MCF 10A (cell line): ENCODE measurements around the gene CNOT10. TPM values are rescaled to one million over a fixed set of nuclear protein-coding genes. Genes with fewer than 3 reads are reported as not detected.
"Not testable (repeated sequence)": the region's sequence is repeated elsewhere in the genome, so short reads cannot be mapped to it uniquely, and the experiment has no call there.

Source experiments
- BruUV-seq: library from RNA; stranded (reverse); fragments of 400-500 nt; replicated peaks from 2 replicates; lab custom pipeline; 2021; lab: Mats Ljungman, UMichigan
- CTCF ChIA-PET: fragments of 300-600 bp; sonication (Branson Sonifier 250); formaldehyde crosslinking; extraction: SDS; loops from one replicate; lab custom pipeline; 2021; ENCODE audit warnings: antibody characterized with exemption, inconsistent platforms; lab: Yijun Ruan, JAX
- POLR2A ChIA-PET: fragments of 300-600, 350-650 bp; sonication (Branson Sonifier 250); formaldehyde crosslinking; extraction: SDS; loops from one replicate; lab custom pipeline; 2020; ENCODE audit warnings: antibody characterized with exemption, inconsistent platforms; lab: Yijun Ruan, JAX
- DNase-seq: peaks from one replicate; pipeline ENCODE4 v3.0.0-alpha.2; 2018; ENCODE audit not compliant: unreplicated experiment
- H3K27ac Mint-ChIP-seq: one replicate; pipeline ENCODE4 v1.8.0; 2022; ENCODE audit warnings: mild to moderate bottlenecking, low read depth, mixed read lengths; ENCODE audit not compliant: unreplicated experiment
- H3K27me3 Mint-ChIP-seq: one replicate; pipeline ENCODE4 v1.8.0; 2022; ENCODE audit warnings: mixed read lengths; ENCODE audit not compliant: insufficient read depth, unreplicated experiment
- H3K36me3 Mint-ChIP-seq: one replicate; pipeline ENCODE4 v1.8.0; 2022; ENCODE audit warnings: mild to moderate bottlenecking, moderate library complexity, mixed read lengths; ENCODE audit not compliant: insufficient read depth, unreplicated experiment
- H3K4me1 Mint-ChIP-seq: one replicate; pipeline ENCODE4 v1.8.0; 2022; ENCODE audit warnings: mixed read lengths; ENCODE audit not compliant: insufficient read depth, unreplicated experiment
- H3K4me3 Mint-ChIP-seq: one replicate; pipeline ENCODE4 v1.8.0; 2022; ENCODE audit warnings: mild to moderate bottlenecking, moderate library complexity, mixed read lengths; ENCODE audit not compliant: unreplicated experiment
- H3K9me3 Mint-ChIP-seq: one replicate; pipeline ENCODE4 v1.8.0; 2022; ENCODE audit warnings: mixed read lengths; ENCODE audit not compliant: unreplicated experiment
- CTCF ChIP-seq: fragments of 200-600 bp; IDR thresholded peaks from one replicate; pipeline ENCODE4 v1.8.0; 2022; ENCODE audit warnings: antibody characterized with exemption, mild to moderate bottlenecking; ENCODE audit not compliant: unreplicated experiment
- intact Hi-C: fragments of 100-400 bp; cut with micrococcal nuclease; formaldehyde crosslinking; loops from 2 replicates; pipeline ENCODE4 v1.14.1; 2022
- total RNA-seq: library from RNA; stranded (reverse); gene quantifications from 2 replicates; pipeline ENCODE4 v1.2.3, GENCODE V29; 2022

CNOT10 gene
- total RNA-seq, 1 experiment from 2014 or later, result 53.1 TPM

GRCh38 chr3:32780735-32781210 is 95.8 kb downstream of the CNOT10 start:
- no peak for TF ChIP-seq CTCF
- BruUV-seq, result no TSS peak
- CTCF ChIA-PET, result interaction anchor here (0.5 to 2.4 kb wide), 19 partner anchors 8 to 1006 kb away, joined by 3 to 18 read pairs (median 4); no protein-coding TSS in a partner anchor
- POLR2A ChIA-PET, result interaction anchor here (0.6 to 1.7 kb wide), 7 partner anchors 33 to 144 kb away, joined by 3 to 7 read pairs (median 3); no protein-coding TSS in a partner anchor
- peak overlapping the region; percentile 84 for H3K4me3 Mint-ChIP-seq
- H3K4me1 Mint-ChIP-seq, result peaks cover 9% of the 10 kb centered on the region
- no peaks in the 10 kb centered on the region for H3K27me3 Mint-ChIP-seq
- H3K27ac Mint-ChIP-seq, result no peak overlapping the region
- DNase-seq, result peak; percentile 42
- peaks cover 19% of the 10 kb centered on the region for H3K36me3 Mint-ChIP-seq
- no peaks in the 10 kb centered on the region for H3K9me3 Mint-ChIP-seq
- intact Hi-C loops, result loop anchor here (1.0 to 5.0 kb wide), 2 partner anchors 48 to 154 kb away; no protein-coding TSS in a partner anchor

GRCh38 chr3:32781211-32781968 is 96.4 kb downstream of the CNOT10 start:
- POLR2A ChIA-PET, result interaction anchor here (0.6 to 1.7 kb wide), 6 partner anchors 71 to 143 kb away, joined by 3 to 7 read pairs (median 3); no protein-coding TSS in a partner anchor
- peaks cover 15% of the 10 kb centered on the region for H3K36me3 Mint-ChIP-seq
- no TSS peak for BruUV-seq
- peak; percentile 68 for TF ChIP-seq CTCF
- peak overlapping the region; percentile 84 for H3K4me3 Mint-ChIP-seq
- H3K27me3 Mint-ChIP-seq, result no peaks in the 10 kb centered on the region
- CTCF ChIA-PET, result interaction anchor here (0.5 to 2.4 kb wide), 28 partner anchors 9 to 1005 kb away, joined by 3 to 18 read pairs (median 4); no protein-coding TSS in a partner anchor
- no peak overlapping the region for H3K27ac Mint-ChIP-seq
- no peaks in the 10 kb centered on the region for H3K9me3 Mint-ChIP-seq
- intact Hi-C loops, result loop anchor here (1.0 to 5.0 kb wide), 2 partner anchors 49 to 153 kb away; no protein-coding TSS in a partner anchor
- H3K4me1 Mint-ChIP-seq, result peaks cover 9% of the 10 kb centered on the region
- DNase-seq, result peak; percentile 76

GRCh38 chr3:32781969-32782270 is 96.9 kb downstream of the CNOT10 start:
- intact Hi-C loops, result loop anchor here (1.0 to 5.0 kb wide), 2 partner anchors 50 to 152 kb away; no protein-coding TSS in a partner anchor
- H3K27ac Mint-ChIP-seq, H3K27me3 Mint-ChIP-seq, BruUV-seq, H3K4me1 Mint-ChIP-seq, DNase-seq, H3K9me3 Mint-ChIP-seq: not testable (repeated sequence)
- peaks cover 11% of the 10 kb centered on the region for H3K36me3 Mint-ChIP-seq
- POLR2A ChIA-PET, result interaction anchor here (1.1 to 1.7 kb wide), 2 partner anchors 89 to 143 kb away, joined by 3 to 7 read pairs; no protein-coding TSS in a partner anchor
- CTCF ChIA-PET, result interaction anchor here (0.6 to 2.4 kb wide), 18 partner anchors 9 to 331 kb away, joined by 3 to 18 read pairs (median 4); no protein-coding TSS in a partner anchor
- peak overlapping the region; percentile 84 for H3K4me3 Mint-ChIP-seq

DNA sequence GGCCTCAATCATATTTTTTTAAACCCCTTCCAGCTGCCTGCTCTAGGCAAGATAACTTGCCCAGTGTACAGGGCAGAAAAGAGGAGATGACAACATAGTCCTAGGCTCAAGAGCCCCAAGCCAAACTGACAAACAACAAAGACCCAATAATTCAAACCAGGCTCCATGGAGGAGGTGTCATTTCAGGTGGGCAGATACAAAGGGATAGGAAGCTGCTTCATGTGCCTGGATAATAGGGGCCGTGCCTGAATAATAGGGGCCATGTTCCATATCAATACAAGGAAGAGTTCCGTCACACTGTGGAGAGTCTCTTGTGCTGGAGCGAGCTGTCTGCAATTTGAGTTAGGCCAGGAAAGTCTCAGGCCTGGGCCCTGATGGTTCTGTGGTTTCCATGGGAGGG is 97.4 kb downstream of the CNOT10 start:
- Mint-ChIP-seq H3K27ac (no peak overlapping the region), H3K4me1 (peaks cover 9% of the 10 kb centered on the region), H3K27me3 (no peaks in the 10 kb centered on the region), H3K36me3 (peaks cover 11% of the 10 kb centered on the region), H3K9me3 (no peaks in the 10 kb centered on the region), H3K4me3 (peak overlapping the region; percentile 84)
- no peak for TF ChIP-seq CTCF
- ChIA-PET POLR2A (no interaction called here), CTCF (interaction anchor here (0.5 to 2.4 kb wide), 12 partner anchors 13 to 292 kb away, joined by 3 to 11 read pairs (median 4); no protein-coding TSS in a partner anchor)
- BruUV-seq, result no TSS peak
- intact Hi-C loops, result loop anchor here (5.0 kb wide), 1 partner anchor 50 kb away; no protein-coding TSS in a partner anchor
- no peak for DNase-seq
